ENCODE data around the gene PHC1. TPM values are rescaled to one million over a fixed set of nuclear protein-coding genes. Genes with fewer than 3 reads are reported as not detected.

Gene PHC1
- total RNA-seq, 1 experiment from 2014 or later, result 568 TPM

- TF ChIP-seq CTCF (conservative IDR thresholded peaks at IDR 0.05), result no peak
- Histone ChIP-seq H2BK12ac (ENCODE audit: insufficient read length, low read depth, low read length) (no peak overlapping the region), H2BK5ac (ENCODE audit: insufficient read length, low read length) (no peak overlapping the region), H3K4ac (ENCODE audit: low read depth, low read length) (no peak overlapping the region), H4K91ac (ENCODE audit: insufficient read length, low read depth, low read length) (no peak overlapping the region), H3K14ac (ENCODE audit: insufficient read depth, low read length) (no peak overlapping the region), H3K27ac (ENCODE audit: insufficient read length, low read depth, low read length) (no peak overlapping the region), H3K9ac (ENCODE audit: extremely low read depth, insufficient read length, low read length) (no peak overlapping the region), H3K9me3 (ENCODE audit: control insufficient read depth, low read depth, low read length) (no peaks in the 10 kb centered on the region), H3T11ph (ENCODE audit: low read length) (no peak overlapping the region), H3K56ac (ENCODE audit: insufficient read length, low read depth, low read length) (no peak overlapping the region), H3K18ac (ENCODE audit: insufficient read length, low read depth, low read length) (no peak overlapping the region), H3K79me2 (ENCODE audit: insufficient read depth, low read length) (no peaks in the 10 kb centered on the region), H3K27me3 (ENCODE audit: insufficient read depth, low read length) (no peaks in the 10 kb centered on the region), H4K5ac (ENCODE audit: insufficient read length, low read depth, low read length) (no peak overlapping the region), H3K4me2 (ENCODE audit: insufficient read depth, insufficient read length, low read length) (no peak overlapping the region), H2BK15ac (ENCODE audit: low read depth, low read length) (no peak overlapping the region), H4K8ac (replicated peaks; ENCODE audit: insufficient read length, low read depth, low read length) (no peak overlapping the region), H3K23me2 (ENCODE audit: insufficient read length, low read depth, low read length, poor library complexity, severe bottlenecking) (no peaks in the 10 kb centered on the region), H3K79me1 (ENCODE audit: insufficient read depth, low read depth, low read length, poor library complexity, severe bottlenecking) (no peaks in the 10 kb centered on the region), H2AK5ac (ENCODE audit: insufficient read length, low read length) (no peak overlapping the region), H2BK120ac (ENCODE audit: low read depth, low read length, poor library complexity, severe bottlenecking) (no peak overlapping the region), H2BK20ac (ENCODE audit: low read depth, low read length, poor library complexity, severe bottlenecking) (no peak overlapping the region), H4K20me1 (ENCODE audit: control insufficient read depth, insufficient read depth, insufficient read length) (no peaks in the 10 kb centered on the region), H3K4me1 (ENCODE audit: insufficient read depth, low read length) (no peaks in the 10 kb centered on the region), H3K23ac (ENCODE audit: insufficient read length, low read depth, low read length) (no peak overlapping the region), H2AFZ (ENCODE audit: low read length) (no peak overlapping the region)
- no peaks in the 10 kb centered on the region for H3K4me1 Mint-ChIP-seq
- peaks cover 0 to 4% (median 4%) of the 10 kb centered on the region in 3 experiments; a peak in 4 of 7 replicates for H3K36me3 Mint-ChIP-seq (ENCODE audit: insufficient read depth in 1 of 3, low read depth in 3 of 3)
- H3K9me3 Mint-ChIP-seq, result peaks cover 0 to 2% of the 10 kb centered on the region in 2 experiments; a peak in 1 of 5 replicates
- no peak overlapping the region for H3K27ac Mint-ChIP-seq
- H3K27me3 Mint-ChIP-seq (ENCODE audit: low read depth), result no peaks in the 10 kb centered on the region
- no peak for DNase-seq
- H3K4me3 Mint-ChIP-seq, result no peak overlapping the region
Observed at GRCh38 chr12:8867009-8867408, 47.3 kb upstream of the PHC1 start.

Data from H9 (cell line).